A673 (cell line): Measurements from ENCODE around the gene CALR. TPM values are rescaled to one million over a fixed set of nuclear protein-coding genes. Genes with fewer than 3 reads are reported as not detected.

Source experiments
- BruUV-seq: library from RNA; stranded (reverse); fragments of 400-500 nt; replicated peaks from 2 replicates; lab custom pipeline; 2021; lab: Mats Ljungman, UMichigan
- CTCF ChIA-PET: fragments of 300-600 bp; sonication (Branson Sonifier 250); formaldehyde crosslinking; loops from one replicate; lab custom pipeline; 2022; ENCODE audit warnings: antibody characterized with exemption; lab: Charles Lee
- POLR2A ChIA-PET: fragments of 300-600 bp; sonication (Branson Sonifier 250); formaldehyde crosslinking; loops from one replicate; lab custom pipeline; 2022; ENCODE audit warnings: antibody characterized with exemption; ENCODE audit not compliant: low non-redundant PET; lab: Charles Lee
- DNase-seq: peaks from one replicate; pipeline ENCODE4 v3.0.0-alpha.2; 2015; ENCODE audit warnings: low spot score
- H3K27ac ChIP-seq: fragments of 200-600 bp; sonication (generic); 2 replicates; pipeline ENCODE4 v1.5.1; 2016; ENCODE audit warnings: mixed run types, low read depth, mild to moderate bottlenecking, mixed read lengths, antibody characterized with exemption, low read length; ENCODE audit not compliant: poor library complexity, severe bottlenecking
- H3K27me3 ChIP-seq: fragments of 200-600 bp; sonication (generic); replicated peaks from 2 replicates; pipeline ENCODE4 v1.6.1; 2017; ENCODE audit warnings: mixed run types, low read depth, mild to moderate bottlenecking, mixed read lengths, antibody characterized with exemption, low read length; ENCODE audit not compliant: insufficient read depth, poor library complexity
- H3K36me3 ChIP-seq: fragments of 200-600 bp; sonication (generic); 2 replicates; pipeline ENCODE4 v1.6.1; 2016; ENCODE audit warnings: mixed run types, mild to moderate bottlenecking, mixed read lengths, antibody characterized with exemption, low read length; ENCODE audit not compliant: insufficient read depth, poor library complexity, severe bottlenecking
- H3K4me1 ChIP-seq: fragments of 200-600 bp; sonication (generic); 2 replicates; pipeline ENCODE4 v1.6.1; 2017; ENCODE audit warnings: mixed run types, mild to moderate bottlenecking, mixed read lengths, antibody characterized with exemption, low read length; ENCODE audit not compliant: insufficient read depth, poor library complexity, severe bottlenecking
- H3K4me3 ChIP-seq: fragments of 200-600 bp; sonication (generic); 2 replicates; pipeline ENCODE4 v1.5.1; 2016; ENCODE audit warnings: low read depth, mixed run types, mild to moderate bottlenecking, mixed read lengths, low read length; ENCODE audit not compliant: poor library complexity, severe bottlenecking
- H3K9me3 ChIP-seq: fragments of 200-600 bp; sonication (generic); 2 replicates; pipeline ENCODE4 v1.6.1; 2016; ENCODE audit warnings: mixed run types, low read depth, mild to moderate bottlenecking, mixed read lengths, antibody characterized with exemption, low read length; ENCODE audit not compliant: poor library complexity, severe bottlenecking
- CTCF ChIP-seq: fragments of 300-800, 200-600 bp; sonication (generic); conservative IDR thresholded peaks from 2 replicates; pipeline ENCODE4 v1.5.1; 2017; ENCODE audit warnings: low read depth, mild to moderate bottlenecking, antibody characterized with exemption, low read length, moderate library complexity, mixed read lengths
- EZH2 ChIP-seq: fragments of 200-600 bp; sonication (generic); IDR thresholded peaks from 2 replicates; pipeline ENCODE4 v1.6.1; 2017; ENCODE audit warnings: borderline replicate concordance, low read depth, mild to moderate bottlenecking, mixed read lengths, antibody characterized with exemption, low read length; ENCODE audit not compliant: poor library complexity, severe bottlenecking
- intact Hi-C: fragments of 100-400 bp; cut with micrococcal nuclease; formaldehyde crosslinking; loops from one replicate; pipeline ENCODE4 v1.10.0; 2022; ENCODE audit not compliant: unreplicated experiment
- total RNA-seq: library from RNA; stranded (reverse); gene quantifications from 2 replicates; pipeline ENCODE4 v1.2.3, GENCODE V29; 2021

Gene CALR
- total RNA-seq, 1 experiment from 2014 or later: 994 TPM

GRCh38 chr19:12985049-12985776, 46.8 kb downstream of the CALR start:
- peaks cover 6% of the 10 kb centered on the region for H3K4me1 ChIP-seq
- H3K36me3 ChIP-seq: no peaks in the 10 kb centered on the region
- intact Hi-C loops: no loop called here
- no TSS peak for BruUV-seq
- no peaks in the 10 kb centered on the region for H3K27me3 ChIP-seq
- TF ChIP-seq CTCF (no peak), EZH2 (no peak)
- POLR2A ChIA-PET: no interaction called here
- no peaks in the 10 kb centered on the region for H3K9me3 ChIP-seq
- H3K27ac ChIP-seq: no peak overlapping the region
- DNase-seq: no peak
- H3K4me3 ChIP-seq: no peak overlapping the region
- CTCF ChIA-PET: interaction anchor here (0.6 to 2.1 kb wide), 4 partner anchors 76 to 112 kb away, joined by 3 to 14 read pairs (median 4); no protein-coding TSS in a partner anchor

GRCh38 chr19:12986726-12987125, 48.3 kb downstream of the CALR start:
- Histone ChIP-seq H3K36me3 (no peaks in the 10 kb centered on the region), H3K4me1 (peaks cover 6% of the 10 kb centered on the region), H3K9me3 (no peaks in the 10 kb centered on the region), H3K27ac (no peak overlapping the region), H3K27me3 (no peaks in the 10 kb centered on the region), H3K4me3 (no peak overlapping the region)
- CTCF ChIA-PET: no interaction called here
- intact Hi-C loops: no loop called here
- no peak for DNase-seq
- no TSS peak for BruUV-seq
- POLR2A ChIA-PET: no interaction called here
- TF ChIP-seq CTCF (no peak), EZH2 (no peak)

- intact Hi-C loops: no loop called here
- Histone ChIP-seq H3K36me3 (no peaks in the 10 kb centered on the region), H3K27me3 (no peaks in the 10 kb centered on the region), H3K4me1 (peaks cover 6% of the 10 kb centered on the region), H3K4me3 (no peak overlapping the region), H3K9me3 (no peaks in the 10 kb centered on the region), H3K27ac (no peak overlapping the region)
- POLR2A ChIA-PET: no interaction called here
- CTCF ChIA-PET: no interaction called here
- DNase-seq: no peak
- TF ChIP-seq CTCF (no peak), EZH2 (no peak)
- BruUV-seq: no TSS peak
These were observed 48.8 kb downstream of the CALR start for GRCh38 chr19:12987190-12987589.
